GM12878 (cell line): ENCODE data around the gene MS4A14. TPM values are rescaled to one million over a fixed set of nuclear protein-coding genes. Genes with fewer than 3 reads are reported as not detected.

Experiments
- BCL11A ChIP-seq: IDR thresholded peaks from 2 replicates; pipeline ENCODE4 v1.6.1; 2011; ENCODE audit warnings: low read depth, low read length
- BRCA1 ChIP-seq: IDR thresholded peaks from 2 replicates; pipeline ENCODE4 v1.6.1; 2011; ENCODE audit warnings: low read depth, low read length, improper control_type of control experiment
- CBFB ChIP-seq: IDR thresholded peaks from 2 replicates; pipeline ENCODE4 v1.6.1; 2016; ENCODE audit warnings: antibody characterized with exemption, low read depth
- CBX5 ChIP-seq: sonication (generic); IDR thresholded peaks from 2 replicates; pipeline ENCODE4 v1.6.1; 2016; ENCODE audit warnings: low read depth, moderate library complexity, mild to moderate bottlenecking, inconsistent platforms
- ETV6 ChIP-seq, 2 experiments: fragments of 450-650 bp in 1 of 2; IDR thresholded peaks in 1 of 2; conservative IDR thresholded peaks in 1 of 2; 2 replicates each; pipeline ENCODE4 v1.6.1; 2014; ENCODE audit warnings: antibody characterized with exemption in 1 of 2, borderline replicate concordance in 1 of 2, low read depth in 1 of 2, mild to moderate bottlenecking in 1 of 2, moderate library complexity in 1 of 2
- IRF3 ChIP-seq: fragments of 450-650 bp; IDR thresholded peaks from 2 replicates; pipeline ENCODE4 v1.6.1; 2014; ENCODE audit warnings: mild to moderate bottlenecking
- LARP7 ChIP-seq: fragments of 450-650 bp; IDR thresholded peaks from 2 replicates; pipeline ENCODE4 v1.6.1; 2017; ENCODE audit warnings: mild to moderate bottlenecking
- MTA2 ChIP-seq: fragments of 450-650 bp; IDR thresholded peaks from 2 replicates; pipeline ENCODE4 v1.6.1; 2016; ENCODE audit warnings: low read depth, mild to moderate bottlenecking, moderate library complexity
- NBN ChIP-seq: fragments of 450-650 bp; IDR thresholded peaks from 2 replicates; pipeline ENCODE4 v1.6.1; 2016
- NFXL1 ChIP-seq: fragments of 450-650 bp; IDR thresholded peaks from 2 replicates; pipeline ENCODE4 v1.6.1; 2017; ENCODE audit warnings: antibody characterized with exemption, mild to moderate bottlenecking, borderline replicate concordance
- NFYA ChIP-seq: IDR thresholded peaks from 2 replicates; pipeline ENCODE4 v1.6.1; 2011; ENCODE audit warnings: low read depth, mild to moderate bottlenecking, low read length, improper control_type of control experiment, borderline replicate concordance
- RUNX3 ChIP-seq: IDR thresholded peaks from 2 replicates; pipeline ENCODE4 v1.6.1; 2012; ENCODE audit warnings: low read length, inconsistent platforms
- SMAD5 ChIP-seq: IDR thresholded peaks from 2 replicates; pipeline ENCODE4 v1.6.1; 2016; ENCODE audit warnings: antibody characterized with exemption, low read depth
- STAT3 ChIP-seq: IDR thresholded peaks from 2 replicates; pipeline ENCODE4 v1.6.1; 2011; ENCODE audit warnings: low read depth, low read length, improper control_type of control experiment
- USF1 ChIP-seq: IDR thresholded peaks from 2 replicates; pipeline ENCODE4 v1.6.1; 2011; ENCODE audit warnings: borderline replicate concordance, low read depth, mild to moderate bottlenecking, moderate library complexity, mixed read lengths, low read length; ENCODE audit not compliant: insufficient read depth; ENCODE audit errors: extremely low read length
- polyA plus RNA-seq, 11 experiments: library from polyadenylated mRNA; depleted of rRNA in 4 of 11; unstranded in 6 of 11; stranded (reverse) in 5 of 11; fragments of >200 nt; fragmentation: Nextera tagmentation in 4 of 11; fragmentation: Illumina TruSeq in 1 of 11; extraction: Ambion mirVana in 4 of 11; extraction: Trizol in 1 of 11; gene quantifications; 1 replicate in 1 of 11; 2 replicates in 10 of 11; pipeline versions ENCODE4 v1.2.1 to v1.2.3, GENCODE V29; 2011 to 2016; ENCODE audit warnings: inconsistent platforms in 2 of 11, missing spikeins in 2 of 11, low read depth in 1 of 11
- total RNA-seq, 4 experiments: library from RNA; depleted of rRNA in 3 of 4; stranded (reverse); fragments of >200 nt in 3 of 4; fragmentation: Illumina TruSeq in 1 of 4; extraction: Trizol in 1 of 4; gene quantifications; 2 replicates each; pipeline versions ENCODE4 v1.2.1 to v1.2.3, GENCODE V29; 2013 to 2021
- TF ChIP-seq, protein P1 (sequence below): fragments of 450-650 bp; IDR thresholded peaks from 2 replicates; pipeline ENCODE4 v1.6.1; 2016; ENCODE audit warnings: mild to moderate bottlenecking
- TF ChIP-seq, protein P2 (sequence below): IDR thresholded peaks from 2 replicates; pipeline ENCODE4 v1.6.1; 2012; ENCODE audit warnings: low read depth, low read length, improper control_type of control experiment
- TF ChIP-seq, protein P3 (sequence below): fragments of 450-650 bp; formaldehyde crosslinking; IDR thresholded peaks from 2 replicates; pipeline ENCODE4 v1.5.0; 2022; ENCODE audit warnings: mild to moderate bottlenecking, missing genetic modification characterization
- TF ChIP-seq, protein P4 (sequence below): fragments of 450-650 bp; formaldehyde crosslinking; IDR thresholded peaks from 2 replicates; pipeline ENCODE4 v1.4.0; 2020; ENCODE audit warnings: mild to moderate bottlenecking, moderate library complexity

MS4A14 gene
- total and polyA plus RNA-seq, 10 of the 15 experiments (the other 5 are each of a cell fraction or from before 2014, with no cell fraction given): 0.13 to 1.0 (median 0.63) TPM; not detected in 1

DNA sequence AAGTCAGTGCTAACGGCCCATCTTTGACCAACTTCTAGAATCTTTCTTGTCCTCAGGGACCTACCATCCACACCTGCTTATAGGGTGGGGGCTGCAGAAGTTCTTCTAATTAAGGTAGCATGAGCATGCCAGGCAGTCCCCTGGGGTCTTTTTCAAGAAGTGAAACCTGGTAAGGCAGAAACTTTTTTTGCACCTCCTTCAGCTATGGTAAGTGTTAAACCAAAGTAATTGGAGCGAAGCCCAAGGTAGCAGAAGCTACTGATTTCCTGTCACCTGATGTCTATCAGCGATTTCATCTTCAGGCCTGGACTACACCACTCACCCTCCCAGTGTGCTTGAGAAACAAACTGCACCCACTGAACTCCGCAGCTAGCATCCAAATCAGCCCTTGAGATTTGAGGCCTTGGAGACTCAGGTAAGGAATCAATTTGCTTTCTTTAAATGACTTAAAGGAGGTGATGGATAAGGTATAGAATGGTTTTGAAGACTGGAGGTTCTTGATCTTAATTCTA is 59.3 kb downstream of the MS4A14 start, which contains the start of gene MS4A1 (continued):
- TF ChIP-seq, protein P1, sequence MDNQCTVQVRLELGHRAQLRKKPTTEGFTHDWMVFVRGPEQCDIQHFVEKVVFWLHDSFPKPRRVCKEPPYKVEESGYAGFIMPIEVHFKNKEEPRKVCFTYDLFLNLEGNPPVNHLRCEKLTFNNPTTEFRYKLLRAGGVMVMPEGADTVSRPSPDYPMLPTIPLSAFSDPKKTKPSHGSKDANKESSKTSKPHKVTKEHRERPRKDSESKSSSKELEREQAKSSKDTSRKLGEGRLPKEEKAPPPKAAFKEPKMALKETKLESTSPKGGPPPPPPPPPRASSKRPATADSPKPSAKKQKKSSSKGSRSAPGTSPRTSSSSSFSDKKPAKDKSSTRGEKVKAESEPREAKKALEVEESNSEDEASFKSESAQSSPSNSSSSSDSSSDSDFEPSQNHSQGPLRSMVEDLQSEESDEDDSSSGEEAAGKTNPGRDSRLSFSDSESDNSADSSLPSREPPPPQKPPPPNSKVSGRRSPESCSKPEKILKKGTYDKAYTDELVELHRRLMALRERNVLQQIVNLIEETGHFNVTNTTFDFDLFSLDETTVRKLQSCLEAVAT: peak; percentile 85
- TF ChIP-seq NBN: peak; percentile 96
- 0 out of 2 replicates have a peak, but pooled peaks have one; percentile 20 for TF ChIP-seq CBFB
- peak; percentile 68; the same call in 1 of the 2 replicates for TF ChIP-seq CBX5
- TF ChIP-seq IRF3: no peak
- TF ChIP-seq, protein P2, sequence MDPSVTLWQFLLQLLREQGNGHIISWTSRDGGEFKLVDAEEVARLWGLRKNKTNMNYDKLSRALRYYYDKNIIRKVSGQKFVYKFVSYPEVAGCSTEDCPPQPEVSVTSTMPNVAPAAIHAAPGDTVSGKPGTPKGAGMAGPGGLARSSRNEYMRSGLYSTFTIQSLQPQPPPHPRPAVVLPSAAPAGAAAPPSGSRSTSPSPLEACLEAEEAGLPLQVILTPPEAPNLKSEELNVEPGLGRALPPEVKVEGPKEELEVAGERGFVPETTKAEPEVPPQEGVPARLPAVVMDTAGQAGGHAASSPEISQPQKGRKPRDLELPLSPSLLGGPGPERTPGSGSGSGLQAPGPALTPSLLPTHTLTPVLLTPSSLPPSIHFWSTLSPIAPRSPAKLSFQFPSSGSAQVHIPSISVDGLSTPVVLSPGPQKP: no peak
- TF ChIP-seq USF1: peak; percentile 53
- TF ChIP-seq NFXL1: no peak
- TF ChIP-seq SMAD5: peak; percentile 89
- peak; percentile 100 for TF ChIP-seq BCL11A
- peak; percentile 100 for TF ChIP-seq MTA2
- TF ChIP-seq ETV6 (conservative IDR thresholded peaks at IDR 0.05 in 1 of 2, IDR thresholded peaks at IDR 0.05 in 1 of 2; ENCODE audit: borderline replicate concordance in 1 of 2, low read depth in 1 of 2): peak in 1 of 2 experiments; percentile 71; a peak in 1 of 4 replicates
- peak; percentile 86 for TF ChIP-seq RUNX3
- TF ChIP-seq, protein P3, sequence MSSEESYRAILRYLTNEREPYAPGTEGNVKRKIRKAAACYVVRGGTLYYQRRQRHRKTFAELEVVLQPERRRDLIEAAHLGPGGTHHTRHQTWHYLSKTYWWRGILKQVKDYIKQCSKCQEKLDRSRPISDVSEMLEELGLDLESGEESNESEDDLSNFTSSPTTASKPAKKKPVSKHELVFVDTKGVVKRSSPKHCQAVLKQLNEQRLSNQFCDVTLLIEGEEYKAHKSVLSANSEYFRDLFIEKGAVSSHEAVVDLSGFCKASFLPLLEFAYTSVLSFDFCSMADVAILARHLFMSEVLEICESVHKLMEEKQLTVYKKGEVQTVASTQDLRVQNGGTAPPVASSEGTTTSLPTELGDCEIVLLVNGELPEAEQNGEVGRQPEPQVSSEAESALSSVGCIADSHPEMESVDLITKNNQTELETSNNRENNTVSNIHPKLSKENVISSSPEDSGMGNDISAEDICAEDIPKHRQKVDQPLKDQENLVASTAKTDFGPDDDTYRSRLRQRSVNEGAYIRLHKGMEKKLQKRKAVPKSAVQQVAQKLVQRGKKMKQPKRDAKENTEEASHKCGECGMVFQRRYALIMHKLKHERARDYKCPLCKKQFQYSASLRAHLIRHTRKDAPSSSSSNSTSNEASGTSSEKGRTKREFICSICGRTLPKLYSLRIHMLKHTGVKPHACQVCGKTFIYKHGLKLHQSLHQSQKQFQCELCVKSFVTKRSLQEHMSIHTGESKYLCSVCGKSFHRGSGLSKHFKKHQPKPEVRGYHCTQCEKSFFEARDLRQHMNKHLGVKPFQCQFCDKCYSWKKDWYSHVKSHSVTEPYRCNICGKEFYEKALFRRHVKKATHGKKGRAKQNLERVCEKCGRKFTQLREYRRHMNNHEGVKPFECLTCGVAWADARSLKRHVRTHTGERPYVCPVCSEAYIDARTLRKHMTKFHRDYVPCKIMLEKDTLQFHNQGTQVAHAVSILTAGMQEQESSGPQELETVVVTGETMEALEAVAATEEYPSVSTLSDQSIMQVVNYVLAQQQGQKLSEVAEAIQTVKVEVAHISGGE (CRISPR knock-in tag): no peak
- TF ChIP-seq BRCA1: no peak
- TF ChIP-seq LARP7: peak; percentile 41; the same call in 1 of the 2 replicates
- TF ChIP-seq, protein P4, sequence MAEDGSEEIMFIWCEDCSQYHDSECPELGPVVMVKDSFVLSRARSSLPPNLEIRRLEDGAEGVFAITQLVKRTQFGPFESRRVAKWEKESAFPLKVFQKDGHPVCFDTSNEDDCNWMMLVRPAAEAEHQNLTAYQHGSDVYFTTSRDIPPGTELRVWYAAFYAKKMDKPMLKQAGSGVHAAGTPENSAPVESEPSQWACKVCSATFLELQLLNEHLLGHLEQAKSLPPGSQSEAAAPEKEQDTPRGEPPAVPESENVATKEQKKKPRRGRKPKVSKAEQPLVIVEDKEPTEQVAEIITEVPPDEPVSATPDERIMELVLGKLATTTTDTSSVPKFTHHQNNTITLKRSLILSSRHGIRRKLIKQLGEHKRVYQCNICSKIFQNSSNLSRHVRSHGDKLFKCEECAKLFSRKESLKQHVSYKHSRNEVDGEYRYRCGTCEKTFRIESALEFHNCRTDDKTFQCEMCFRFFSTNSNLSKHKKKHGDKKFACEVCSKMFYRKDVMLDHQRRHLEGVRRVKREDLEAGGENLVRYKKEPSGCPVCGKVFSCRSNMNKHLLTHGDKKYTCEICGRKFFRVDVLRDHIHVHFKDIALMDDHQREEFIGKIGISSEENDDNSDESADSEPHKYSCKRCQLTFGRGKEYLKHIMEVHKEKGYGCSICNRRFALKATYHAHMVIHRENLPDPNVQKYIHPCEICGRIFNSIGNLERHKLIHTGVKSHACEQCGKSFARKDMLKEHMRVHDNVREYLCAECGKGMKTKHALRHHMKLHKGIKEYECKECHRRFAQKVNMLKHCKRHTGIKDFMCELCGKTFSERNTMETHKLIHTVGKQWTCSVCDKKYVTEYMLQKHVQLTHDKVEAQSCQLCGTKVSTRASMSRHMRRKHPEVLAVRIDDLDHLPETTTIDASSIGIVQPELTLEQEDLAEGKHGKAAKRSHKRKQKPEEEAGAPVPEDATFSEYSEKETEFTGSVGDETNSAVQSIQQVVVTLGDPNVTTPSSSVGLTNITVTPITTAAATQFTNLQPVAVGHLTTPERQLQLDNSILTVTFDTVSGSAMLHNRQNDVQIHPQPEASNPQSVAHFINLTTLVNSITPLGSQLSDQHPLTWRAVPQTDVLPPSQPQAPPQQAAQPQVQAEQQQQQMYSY: no peak
- peak; percentile 64; the same call in 1 of the 2 replicates for TF ChIP-seq STAT3
- no peak for TF ChIP-seq NFYA
